Stimulated activated naive B cell treated with anti-CD40 and anti-IgM and Interleukin-4, amounts not matched to agents 10 μg/mL and 1 μg/mL and 100 μg/mL, for 72 hours (primary cell): ENCODE measurements around the gene MYO5C.
A peak's percentile ranks its signal among the peaks of the same experiment; 100 is the strongest.

ENCODE experiments used
- ATAC-seq, 2 donors: fragments of 150-1000 bp; cut with Tn5 transposase; replicated peaks; 2 replicates each; pipeline ENCODE4 v1.10.0; 2021; ENCODE audit warnings: moderate library complexity in 1 of 2
- DNase-seq: peaks from one replicate; pipeline ENCODE4 v3.0.0; 2021
- H3K27ac Mint-ChIP-seq: one replicate; pipeline ENCODE4 v1.8.0; 2022; ENCODE audit warnings: mild to moderate bottlenecking, mixed read lengths
- H3K27me3 Mint-ChIP-seq, 2 donors: one replicate each; pipeline ENCODE4 v1.8.0; 2022; ENCODE audit warnings: mixed read lengths in 2 of 2
- H3K36me3 Mint-ChIP-seq, 2 donors: one replicate each; pipeline ENCODE4 v1.8.0; 2022; ENCODE audit warnings: mixed read lengths in 2 of 2, mild to moderate bottlenecking in 1 of 2
- H3K4me1 Mint-ChIP-seq, 2 donors: one replicate each; pipeline ENCODE4 v1.8.0; 2022; ENCODE audit warnings: mixed read lengths in 2 of 2, mild to moderate bottlenecking in 1 of 2
- H3K4me3 Mint-ChIP-seq, 2 donors: one replicate each; pipeline ENCODE4 v1.8.0; 2022; ENCODE audit warnings: mild to moderate bottlenecking in 2 of 2, mixed read lengths in 2 of 2, moderate library complexity in 1 of 2
- H3K9me3 Mint-ChIP-seq, 2 donors: one replicate each; pipeline ENCODE4 v1.8.0; 2022; ENCODE audit warnings: mixed read lengths in 2 of 2, mild to moderate bottlenecking in 1 of 2

Gene MYO5C

DNA sequence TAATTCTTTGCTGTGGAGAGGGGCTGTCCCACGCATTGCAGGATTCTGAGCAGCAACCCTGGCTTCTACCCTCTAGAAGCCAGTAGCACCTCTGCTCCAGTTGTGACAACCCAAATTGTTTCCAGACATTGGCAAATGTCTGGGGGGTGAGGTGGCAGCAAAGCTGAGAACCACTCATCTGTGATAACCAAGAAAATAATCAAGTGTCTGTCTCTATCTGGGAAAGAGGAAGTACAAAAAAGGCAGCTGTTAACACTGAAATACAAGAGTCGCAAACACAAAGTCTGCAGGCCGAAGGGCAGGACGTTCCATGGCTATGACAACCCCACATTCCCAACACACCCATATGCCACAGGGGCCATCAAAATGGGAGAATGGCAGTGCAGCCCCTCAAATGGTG, 62.2 kb downstream of the MYO5C start:
- Mint-ChIP-seq H3K9me3 (no peaks in the 10 kb centered on the region), H3K36me3 (no peaks in the 10 kb centered on the region), H3K4me3 (peak overlapping the region; percentile 72 to 82), H3K4me1 (peaks cover 47 to 78% of the 10 kb centered on the region in 2 donors), H3K27me3 (no peaks in the 10 kb centered on the region), H3K27ac (peak overlapping the region; percentile 99)
- ATAC-seq = peak; percentile 52 to 61
- peak; percentile 44 for DNase-seq

DNA sequence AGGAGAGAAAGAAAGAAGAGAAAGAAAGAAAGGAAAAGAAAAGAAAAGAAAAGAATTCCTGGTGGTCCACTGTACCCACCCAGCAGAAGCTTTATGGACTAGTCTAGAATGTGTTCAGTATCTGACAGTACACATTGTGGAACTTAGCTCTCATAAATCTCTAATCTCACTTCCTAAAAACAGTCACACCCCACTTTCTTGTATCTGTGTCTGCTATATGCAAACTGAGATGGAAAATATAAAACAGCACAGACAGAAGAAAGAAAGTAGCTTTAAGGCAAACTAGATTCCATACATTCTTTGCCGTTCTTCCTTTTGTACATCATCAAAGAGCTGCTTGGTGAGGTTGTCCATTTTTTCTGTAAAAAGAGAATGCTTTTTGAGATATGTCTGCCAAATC, 63.3 kb downstream of the MYO5C start:
- Mint-ChIP-seq H3K36me3 (no peaks in the 10 kb centered on the region), H3K27ac (peak overlapping the region; percentile 94), H3K4me3 (peak overlapping the region; percentile 66 to 72), H3K4me1 (peaks cover 45 to 73% of the 10 kb centered on the region in 2 donors), H3K27me3 (no peaks in the 10 kb centered on the region), H3K9me3 (no peaks in the 10 kb centered on the region)
- ATAC-seq = peak; percentile 68 to 69
- DNase-seq = no peak

DNA sequence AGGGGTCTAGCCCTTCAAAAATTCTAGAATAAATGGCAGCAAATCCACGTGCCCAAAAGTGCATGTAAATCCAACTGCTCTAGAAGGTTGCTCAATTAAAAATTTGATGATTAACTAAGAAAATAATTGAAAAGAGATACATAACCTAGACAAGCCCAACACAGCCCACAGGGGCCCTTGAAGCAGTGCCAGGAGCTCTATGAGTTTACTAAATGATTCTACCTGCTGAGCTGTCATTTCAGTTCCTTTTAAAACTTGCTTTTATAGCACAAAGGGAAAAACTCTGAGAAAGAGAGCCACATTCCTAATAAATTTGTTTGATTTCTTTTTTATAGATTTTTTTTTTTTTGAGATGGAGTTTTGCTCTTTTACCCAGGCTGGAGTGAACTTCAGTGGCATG, 65.5 kb downstream of the MYO5C start:
- Mint-ChIP-seq H3K4me1 (peaks cover 39 to 53% of the 10 kb centered on the region in 2 donors), H3K27me3 (no peaks in the 10 kb centered on the region), H3K36me3 (no peaks in the 10 kb centered on the region), H3K4me3 (no peak overlapping the region), H3K9me3 (no peaks in the 10 kb centered on the region), H3K27ac (peak overlapping the region; percentile 25)
- ATAC-seq (no peak), DNase-seq (no peak)

DNA sequence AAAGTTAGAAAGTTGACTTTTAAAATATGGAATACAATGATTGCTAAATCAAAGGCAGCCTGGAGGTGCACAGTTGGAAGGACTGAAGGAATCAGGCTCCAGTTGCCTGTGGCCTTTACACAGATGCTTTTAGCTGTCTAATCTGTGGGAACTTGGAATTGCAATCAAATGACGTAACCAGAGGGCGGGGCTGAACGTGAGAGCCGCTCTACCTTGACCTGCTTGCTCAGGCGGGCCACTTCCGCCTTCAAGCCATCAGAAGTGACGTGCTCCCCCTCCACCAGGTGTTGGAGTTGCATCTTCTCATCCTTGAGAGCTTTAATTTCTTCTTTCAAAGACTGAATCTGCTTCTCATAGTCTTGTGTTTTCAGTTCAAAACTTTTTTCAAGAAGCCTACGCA, 66.7 kb downstream of the MYO5C start:
- Mint-ChIP-seq H3K27me3 (no peaks in the 10 kb centered on the region), H3K9me3 (no peaks in the 10 kb centered on the region), H3K27ac (peak overlapping the region; percentile 86), H3K36me3 (no peaks in the 10 kb centered on the region), H3K4me1 (peaks cover 32 to 41% of the 10 kb centered on the region in 2 donors), H3K4me3 (no peak overlapping the region)
- peak; percentile 48 to 53 for ATAC-seq
- DNase-seq = peak; percentile 66

DNA sequence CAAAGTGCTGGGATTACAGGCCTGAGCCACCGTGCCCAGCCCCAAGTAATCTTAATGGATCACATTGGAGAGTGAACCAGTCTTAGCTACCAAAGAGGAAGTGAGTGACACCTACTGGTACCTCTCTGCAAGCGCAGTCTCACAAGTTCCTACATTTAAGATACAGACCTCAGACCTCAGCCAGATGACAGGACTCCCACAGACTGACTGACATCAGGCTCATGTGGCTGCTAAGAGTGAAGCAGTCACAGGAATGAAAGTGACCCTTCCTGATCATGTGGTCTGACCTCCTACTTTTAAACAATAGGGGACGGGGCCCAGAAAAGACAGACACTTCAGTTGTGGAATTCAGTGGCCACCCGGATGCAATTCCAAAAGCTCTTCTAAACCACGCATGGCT, 68.1 kb downstream of the MYO5C start:
- Mint-ChIP-seq H3K4me3 (no peak overlapping the region), H3K36me3 (peaks cover 0 to 3% of the 10 kb centered on the region in 2 donors), H3K9me3 (no peaks in the 10 kb centered on the region), H3K4me1 (peaks cover 27 to 34% of the 10 kb centered on the region in 2 donors), H3K27me3 (no peaks in the 10 kb centered on the region), H3K27ac (peak overlapping the region; percentile 89)
- peak; percentile 84 to 85 for ATAC-seq
- peak; percentile 75 for DNase-seq

DNA sequence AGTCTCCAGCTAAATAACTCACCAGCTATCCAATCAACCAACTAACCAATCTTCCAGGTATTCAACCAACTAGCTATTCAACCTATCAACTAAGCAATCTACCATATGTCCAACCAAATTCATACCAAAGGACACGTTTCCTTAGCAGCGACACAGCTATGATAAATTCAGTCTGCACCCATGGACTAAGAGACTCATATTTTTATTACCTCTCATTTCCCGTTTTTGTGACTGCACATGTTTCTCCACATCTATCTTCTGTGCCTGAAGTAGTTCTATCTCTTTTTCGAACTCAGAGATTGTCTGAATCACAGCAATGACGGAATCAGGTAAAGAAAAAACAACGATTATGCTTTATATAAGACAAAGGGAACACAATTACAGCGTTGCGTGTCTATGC, 70.4 kb downstream of the MYO5C start:
- Mint-ChIP-seq H3K27ac (no peak overlapping the region), H3K4me1 (peaks cover 25 to 33% of the 10 kb centered on the region in 2 donors)
- DNase-seq = no peak

DNA sequence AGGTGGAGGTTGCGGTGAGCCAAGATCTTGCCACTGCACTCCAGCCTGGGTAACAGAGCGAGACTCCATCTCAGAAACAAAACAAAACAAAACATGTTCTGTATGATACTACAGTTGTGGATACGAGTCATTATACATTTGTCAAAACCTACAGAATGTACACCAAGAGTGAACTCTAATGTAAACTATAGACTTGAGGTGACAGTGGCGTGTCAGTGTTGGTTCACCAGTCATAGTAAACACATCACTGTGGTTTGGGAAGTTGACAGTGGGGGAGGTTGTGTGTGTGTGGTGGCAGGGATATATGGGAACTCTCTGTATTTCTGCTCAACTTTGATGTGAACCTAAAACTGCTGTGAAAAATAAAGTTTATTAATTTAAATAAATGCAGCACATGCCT, 71.4 kb downstream of the MYO5C start:
- ATAC-seq (no peak), DNase-seq (no peak)
- Mint-ChIP-seq H3K4me3 (no peak overlapping the region), H3K4me1 (peaks cover 22 to 28% of the 10 kb centered on the region in 2 donors), H3K9me3 (no peaks in the 10 kb centered on the region), H3K27me3 (no peaks in the 10 kb centered on the region), H3K27ac (no peak overlapping the region), H3K36me3 (peaks cover 0 to 4% of the 10 kb centered on the region in 2 donors)

More for the DNA sequence above, 70.4 kb downstream of the MYO5C start:
- Mint-ChIP-seq H3K9me3 (no peaks in the 10 kb centered on the region), H3K4me3 (no peak overlapping the region), H3K36me3 (peaks cover 0 to 4% of the 10 kb centered on the region in 2 donors), H3K27me3 (no peaks in the 10 kb centered on the region)
- no peak for ATAC-seq

DNA sequence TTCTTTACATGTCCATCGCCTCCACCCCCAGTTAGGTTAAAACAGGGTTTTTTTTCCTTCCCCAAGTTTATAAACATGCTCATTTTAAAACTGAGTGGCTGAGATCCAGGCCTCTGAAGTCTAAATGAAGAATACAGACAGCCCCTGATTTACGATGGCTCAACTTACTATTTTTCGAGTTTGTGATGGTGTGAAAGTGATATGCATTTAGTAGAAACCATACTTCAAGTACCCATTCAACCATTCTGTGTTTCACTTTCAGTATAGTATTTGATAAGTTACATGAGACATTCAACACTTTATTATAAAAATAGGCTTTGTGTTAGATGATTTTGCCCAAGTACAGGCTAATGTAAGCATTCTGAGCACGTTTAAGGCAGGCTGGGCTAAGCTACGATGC, 73.9 kb downstream of the MYO5C start:
- Mint-ChIP-seq H3K36me3 (peaks cover 0 to 4% of the 10 kb centered on the region in 2 donors), H3K27me3 (no peaks in the 10 kb centered on the region), H3K9me3 (no peaks in the 10 kb centered on the region), H3K27ac (peak overlapping the region; percentile 91), H3K4me1 (peaks cover 18 to 25% of the 10 kb centered on the region in 2 donors), H3K4me3 (peak overlapping the region; percentile 75 to 76)
- ATAC-seq = peak; percentile 39 to 57
- DNase-seq = no peak

DNA sequence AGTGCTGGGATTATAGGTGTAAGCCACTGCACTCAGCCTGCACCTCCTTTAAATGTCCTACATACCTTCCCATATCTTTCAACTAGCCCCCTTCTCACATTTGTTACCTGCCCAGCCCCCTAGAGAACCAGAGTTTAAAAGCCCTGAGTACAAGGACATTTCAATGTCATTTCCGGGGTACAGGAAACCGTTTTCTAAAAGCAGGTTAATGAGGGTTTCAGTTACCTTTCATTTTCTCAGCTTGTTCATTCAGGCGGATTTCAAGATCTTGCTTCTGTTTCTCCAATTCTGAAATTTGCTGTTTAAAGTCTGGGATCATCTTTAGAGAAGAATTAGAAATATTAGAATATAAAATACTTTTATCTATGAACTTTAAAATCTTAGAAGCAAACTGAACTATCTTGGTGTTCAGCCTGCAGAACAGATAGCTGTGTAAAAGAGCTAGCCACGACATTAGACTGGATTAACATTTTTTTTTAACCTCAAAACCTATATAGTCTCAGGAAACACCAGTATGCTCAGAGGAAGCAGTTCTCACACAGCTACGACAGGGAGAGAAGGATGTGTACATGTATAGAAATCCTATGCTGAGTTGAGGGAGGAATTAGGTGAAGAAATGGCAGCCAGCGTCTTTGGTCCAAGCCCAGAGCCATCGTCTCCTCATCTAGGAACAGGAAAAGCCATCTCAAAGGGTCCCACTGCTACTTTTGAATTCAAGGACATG, 74.5 kb downstream of the MYO5C start:
- Mint-ChIP-seq H3K9me3 (no peaks in the 10 kb centered on the region), H3K4me3 (peak overlapping the region; percentile 75 to 76), H3K27ac (peak overlapping the region; percentile 91), H3K27me3 (no peaks in the 10 kb centered on the region), H3K36me3 (peaks cover 0 to 4% of the 10 kb centered on the region in 2 donors), H3K4me1 (peaks cover 18 to 25% of the 10 kb centered on the region in 2 donors)
- ATAC-seq (peak; percentile 27 to 63), DNase-seq (no peak)

DNA sequence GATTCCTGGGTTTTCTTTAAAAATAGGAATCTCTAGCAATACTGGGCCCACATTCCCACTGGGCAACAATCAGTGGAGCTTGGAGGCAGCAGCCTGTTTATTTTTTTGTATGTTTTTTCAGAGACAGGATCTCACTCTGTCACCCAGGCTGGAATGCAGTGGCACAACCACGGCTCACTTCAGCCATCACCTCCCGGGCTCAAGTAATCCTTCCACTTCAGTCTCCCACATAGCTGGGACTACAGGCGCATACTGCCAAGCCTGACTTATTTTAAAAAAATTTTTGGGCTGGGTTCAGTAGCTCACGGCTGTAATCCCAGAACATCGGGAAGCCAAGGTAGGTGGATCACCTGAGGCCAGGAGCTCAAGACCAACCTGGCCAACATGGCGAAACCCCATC, 75.4 kb downstream of the MYO5C start:
- DNase-seq (no peak), ATAC-seq (no peak)
- H3K4me3 Mint-ChIP-seq = no peak overlapping the region
- no peak overlapping the region for H3K27ac Mint-ChIP-seq
- no peaks in the 10 kb centered on the region for H3K9me3 Mint-ChIP-seq
- peaks cover 18 to 25% of the 10 kb centered on the region in 2 donors for H3K4me1 Mint-ChIP-seq
- H3K36me3 Mint-ChIP-seq = peaks cover 0 to 4% of the 10 kb centered on the region in 2 donors
- H3K27me3 Mint-ChIP-seq = no peaks in the 10 kb centered on the region

DNA sequence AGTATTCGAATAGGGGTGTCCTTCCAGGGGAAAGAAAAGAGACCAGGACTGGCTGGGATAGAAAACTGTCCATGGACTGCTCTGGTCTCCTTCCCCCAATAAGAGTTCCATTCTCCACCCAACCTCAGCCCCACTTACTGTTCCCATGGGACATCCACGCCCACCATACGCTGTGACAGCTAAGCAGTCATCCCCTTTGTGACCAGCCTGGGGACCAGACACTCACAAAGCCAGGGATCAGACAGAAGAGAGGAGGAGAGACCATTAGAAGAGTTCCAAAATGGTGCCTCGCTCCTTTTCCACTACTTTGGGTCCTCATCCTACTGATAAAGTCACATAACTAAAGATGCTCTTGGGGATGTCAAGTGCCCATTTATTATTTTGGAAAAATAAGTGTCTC, 76.8 kb downstream of the MYO5C start:
- no peak overlapping the region for H3K4me3 Mint-ChIP-seq
- H3K27me3 Mint-ChIP-seq = no peaks in the 10 kb centered on the region
- peaks cover 0 to 4% of the 10 kb centered on the region in 2 donors for H3K36me3 Mint-ChIP-seq
- no peaks in the 10 kb centered on the region for H3K9me3 Mint-ChIP-seq
- ATAC-seq = no peak
- H3K27ac Mint-ChIP-seq = no peak overlapping the region
- DNase-seq = no peak
- peaks cover 17 to 25% of the 10 kb centered on the region in 2 donors for H3K4me1 Mint-ChIP-seq

DNA sequence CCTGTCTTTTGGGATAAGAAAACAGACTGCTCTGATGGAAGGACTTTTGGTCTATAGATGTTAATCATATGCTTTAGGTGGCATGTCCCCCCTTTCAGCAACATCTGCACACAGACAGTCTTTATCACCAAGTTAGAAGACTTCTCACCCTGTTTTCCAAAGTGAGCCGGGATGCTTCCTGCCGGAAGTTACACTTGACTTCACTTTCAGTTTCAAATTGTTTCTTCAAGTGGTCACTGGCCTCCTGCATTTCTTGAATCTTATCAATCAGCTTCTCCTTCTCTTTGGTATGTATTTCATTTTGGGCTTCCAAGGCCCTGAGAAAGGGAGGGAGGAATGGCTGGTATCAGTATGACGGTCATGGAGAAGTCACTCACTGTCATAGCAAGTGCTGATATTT, 77.2 kb downstream of the MYO5C start:
- H3K27ac Mint-ChIP-seq = peak overlapping the region; percentile 51
- no peaks in the 10 kb centered on the region for H3K9me3 Mint-ChIP-seq
- DNase-seq (no peak), ATAC-seq (no peak)
- peaks cover 0 to 4% of the 10 kb centered on the region in 2 donors for H3K36me3 Mint-ChIP-seq
- no peak overlapping the region for H3K4me3 Mint-ChIP-seq
- no peaks in the 10 kb centered on the region for H3K27me3 Mint-ChIP-seq
- H3K4me1 Mint-ChIP-seq = peaks cover 17 to 24% of the 10 kb centered on the region in 2 donors

DNA sequence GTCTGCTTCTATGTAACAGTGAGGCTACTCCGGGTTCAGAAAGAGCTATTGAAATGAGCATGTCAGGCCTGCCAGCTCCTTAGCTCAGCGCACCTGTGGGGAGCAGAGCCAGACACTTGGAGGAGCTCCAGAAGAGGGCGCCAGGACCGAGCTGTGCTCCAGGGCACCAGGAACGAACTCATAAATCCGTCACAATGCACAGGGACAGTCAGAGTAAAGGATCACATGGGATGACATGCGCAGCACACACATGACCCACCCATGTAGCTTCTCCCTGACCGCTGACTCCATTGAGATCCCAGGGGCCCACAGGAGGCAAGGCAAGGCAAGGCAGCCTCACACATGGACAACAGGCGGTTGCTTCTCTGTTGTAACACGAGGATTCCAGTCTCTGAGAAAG, 78.4 kb downstream of the MYO5C start:
- H3K27me3 Mint-ChIP-seq = no peaks in the 10 kb centered on the region
- no peak for DNase-seq
- no peak overlapping the region for H3K27ac Mint-ChIP-seq
- H3K9me3 Mint-ChIP-seq = no peaks in the 10 kb centered on the region
- H3K4me3 Mint-ChIP-seq = no peak overlapping the region
- H3K36me3 Mint-ChIP-seq = no peaks in the 10 kb centered on the region
- peak in 1 of 2 donors; percentile 51 for ATAC-seq
- H3K4me1 Mint-ChIP-seq = peaks cover 11 to 21% of the 10 kb centered on the region in 2 donors

DNA sequence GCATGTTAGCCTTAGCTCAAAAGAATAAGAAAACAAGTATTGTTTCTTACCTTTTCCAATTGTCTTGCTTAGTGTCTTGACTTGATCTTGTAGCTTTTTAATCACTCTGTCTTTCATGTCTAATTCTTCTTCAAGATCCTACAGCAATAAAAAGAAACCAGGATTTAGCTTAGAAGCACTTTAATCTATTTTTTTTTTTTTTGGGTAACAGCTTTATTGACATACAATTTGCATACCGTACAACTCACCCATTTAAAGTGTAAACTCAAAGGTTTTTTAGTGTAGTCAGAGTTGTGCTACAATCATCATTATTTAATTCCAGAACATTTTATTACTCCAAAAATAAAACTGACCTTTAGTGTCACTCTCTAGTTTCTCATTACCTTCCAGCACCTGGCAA, 81.1 kb downstream of the MYO5C start:
- Mint-ChIP-seq H3K27ac (no peak overlapping the region), H3K9me3 (no peaks in the 10 kb centered on the region), H3K4me3 (no peak overlapping the region), H3K27me3 (no peaks in the 10 kb centered on the region), H3K36me3 (no peaks in the 10 kb centered on the region), H3K4me1 (peaks cover 0 to 5% of the 10 kb centered on the region in 2 donors)
- DNase-seq (no peak), ATAC-seq (no peak)

DNA sequence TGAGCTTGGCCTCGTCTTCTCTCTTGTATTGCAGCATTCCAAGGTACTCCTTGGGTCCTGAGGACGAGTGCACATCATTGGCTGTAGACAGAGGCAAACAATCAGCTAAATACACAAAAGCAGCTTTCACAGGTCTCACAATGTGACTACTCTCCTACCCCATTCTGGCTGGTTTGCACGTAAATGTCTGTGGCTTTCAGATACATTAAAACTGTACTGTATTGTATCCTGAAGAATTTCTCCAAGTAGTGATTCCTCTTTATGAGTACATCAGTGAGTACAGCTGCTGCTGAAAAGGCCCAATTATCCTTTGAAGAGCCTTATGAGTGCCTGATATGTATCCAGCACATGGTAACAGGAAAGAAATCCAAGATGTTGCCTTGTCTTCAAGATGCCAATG, 82.4 kb downstream of the MYO5C start:
- no peak for ATAC-seq
- no peak overlapping the region for H3K4me3 Mint-ChIP-seq
- peaks cover 6 to 12% of the 10 kb centered on the region in 2 donors for H3K4me1 Mint-ChIP-seq
- H3K36me3 Mint-ChIP-seq = no peaks in the 10 kb centered on the region
- H3K27ac Mint-ChIP-seq = no peak overlapping the region
- no peaks in the 10 kb centered on the region for H3K9me3 Mint-ChIP-seq
- DNase-seq = no peak
- H3K27me3 Mint-ChIP-seq = no peaks in the 10 kb centered on the region
